HepG2 (cell line): ENCODE measurements around the gene AK2. TPM values are rescaled to one million over a fixed set of nuclear protein-coding genes. Genes with fewer than 3 reads are reported as not detected.

ENCODE experiments used
- ATAC-seq: fragments of 200-7000 bp; cut with Tn5 transposase; 3 replicates; pipeline ENCODE4 v1.9.1; 2020; ENCODE audit warnings: mild to moderate bottlenecking, moderate library complexity
- BruUV-seq: library from RNA; stranded (reverse); fragments of 400-500 nt; replicated peaks from 2 replicates; lab custom pipeline; 2021; lab: Mats Ljungman, UMichigan
- CTCF ChIA-PET: fragments of 300-600 bp; formaldehyde crosslinking; extraction: SDS; loops from one replicate; lab custom pipeline; 2021; ENCODE audit warnings: low total read pairs, inconsistent platforms, low intra/inter-chr PET ratio; lab: Yijun Ruan, JAX
- POLR2A ChIA-PET: fragments of 350-600 bp; sonication (Branson Sonifier 250); formaldehyde crosslinking; loops from one replicate; lab custom pipeline; 2020; ENCODE audit warnings: antibody characterized with exemption, inconsistent platforms; lab: Yijun Ruan, JAX
- DNase-seq: peaks from one replicate; pipeline ENCODE4 v3.0.0-alpha.2; 2015; ENCODE audit warnings: low spot score
- FAIRE-seq: peaks from 3 replicates; lab custom pipeline; 2011; peaks lifted over from hg19 to GRCh38; lab: Jason Lieb, UNC
- H2AFZ ChIP-seq: one replicate; pipeline ENCODE4 v1.6.1; 2011; ENCODE audit warnings: low read length, inconsistent platforms
- H3K27ac ChIP-seq: fragments of 300-600 bp; 3 replicates; pipeline ENCODE4 v1.8.0; 2011; ENCODE audit warnings: mixed run types, mild to moderate bottlenecking, mixed read lengths, low read length, inconsistent platforms; ENCODE audit not compliant: insufficient read depth; ENCODE audit errors: extremely low read length
- H3K27me3 ChIP-seq, 2 experiments: fragments of 200-600 bp in 1 of 2; 2 replicates in 1 of 2; 3 replicates in 1 of 2; pipeline versions ENCODE4 v1.6.0 to v1.8.0; 2011; ENCODE audit warnings: low read length in 2 of 2, mild to moderate bottlenecking in 2 of 2, moderate library complexity in 2 of 2, inconsistent platforms in 1 of 2; ENCODE audit not compliant: insufficient read depth in 2 of 2, control insufficient read depth in 1 of 2
- H3K36me3 ChIP-seq, 2 experiments: fragments of 200-600 bp in 1 of 2; replicated peaks in 1 of 2; 2 replicates in 1 of 2; 3 replicates in 1 of 2; pipeline versions ENCODE4 v1.5.1 to v1.8.0; 2011; ENCODE audit warnings: low read length in 2 of 2, inconsistent platforms in 1 of 2; ENCODE audit not compliant: insufficient read depth in 2 of 2, control insufficient read depth in 1 of 2
- H3K4me1 ChIP-seq: 2 replicates; pipeline ENCODE4 v1.5.1; 2012; ENCODE audit warnings: low read length, inconsistent platforms; ENCODE audit not compliant: insufficient read depth
- H3K4me2 ChIP-seq: 2 replicates; pipeline ENCODE4 v1.6.0; 2011; ENCODE audit warnings: low read depth, low read length, inconsistent platforms
- H3K4me3 ChIP-seq, 3 experiments: fragments of 200-600 bp in 1 of 3; sonication (generic), shearing (Covaris generic) in 1 of 3; replicated peaks in 1 of 3; 2 replicates each; pipeline ENCODE4 v1.5.1; 2011 to 2016; ENCODE audit warnings: low read length in 3 of 3, inconsistent platforms in 2 of 3, low read depth in 2 of 3, mild to moderate bottlenecking in 2 of 3, control low read depth in 1 of 3, mixed read lengths in 1 of 3; ENCODE audit not compliant: insufficient read depth in 1 of 3
- H3K79me2 ChIP-seq: one replicate; pipeline ENCODE4 v1.6.1; 2011; ENCODE audit warnings: low read length, inconsistent platforms; ENCODE audit not compliant: insufficient read depth
- H3K9ac ChIP-seq: 2 replicates; pipeline ENCODE4 v1.6.0; 2011; ENCODE audit warnings: mild to moderate bottlenecking, low read depth, low read length, inconsistent platforms; ENCODE audit not compliant: insufficient read depth
- H3K9me3 ChIP-seq: 2 replicates; pipeline ENCODE4 v1.5.1; 2012; ENCODE audit warnings: mild to moderate bottlenecking, low read length
- H4K20me1 ChIP-seq: 2 replicates; pipeline ENCODE4 v1.6.0; 2011; ENCODE audit warnings: inconsistent platforms, mild to moderate bottlenecking, low read length, moderate library complexity; ENCODE audit not compliant: insufficient read depth
- BRF2 ChIP-seq: sonication (generic); formaldehyde crosslinking; IDR thresholded peaks from 2 replicates; pipeline ENCODE4 v1.8.1; 2022; ENCODE audit warnings: mild to moderate bottlenecking, missing genetic modification reagents
- EHMT2 ChIP-seq: fragments of 200-600 bp; sonication (generic); IDR thresholded peaks from 2 replicates; pipeline ENCODE4 v1.7.0; 2017; ENCODE audit warnings: antibody characterized with exemption, low read depth, low read length, borderline replicate concordance
- GABPB1 ChIP-seq: IDR thresholded peaks from 2 replicates; pipeline ENCODE4 v1.6.1; 2016; ENCODE audit warnings: mild to moderate bottlenecking, missing genetic modification reagents, moderate library complexity, missing compliant biosample characterization
- HNF4G ChIP-seq, 2 experiments: sonication (generic) in 1 of 2; formaldehyde crosslinking in 1 of 2; IDR thresholded peaks; 2 replicates each; pipeline versions ENCODE4 v1.4.0 to v1.6.1; 2011 to 2020; ENCODE audit warnings: borderline replicate concordance in 2 of 2, low read depth in 2 of 2, mild to moderate bottlenecking in 2 of 2, low read length in 1 of 2, missing genetic modification reagents in 1 of 2, moderate library complexity in 1 of 2
- KDM6A ChIP-seq: IDR thresholded peaks from 2 replicates; pipeline ENCODE4 v1.6.1; 2016; ENCODE audit warnings: low read depth
- NFYC ChIP-seq: IDR thresholded peaks from 2 replicates; pipeline ENCODE4 v1.6.1; 2016; ENCODE audit warnings: missing genetic modification reagents, missing compliant biosample characterization
- PAXIP1 ChIP-seq: sonication (generic); formaldehyde crosslinking; conservative IDR thresholded peaks from 2 replicates; pipeline ENCODE4 v1.4.0; 2020; ENCODE audit warnings: mild to moderate bottlenecking, missing genetic modification reagents, moderate library complexity
- POLR2AphosphoS2 ChIP-seq: IDR thresholded peaks from 2 replicates; pipeline ENCODE4 v1.6.1; 2011; ENCODE audit warnings: low read depth, low read length, improper control_type of control experiment
- ZNF12 ChIP-seq: sonication (generic); formaldehyde crosslinking; IDR thresholded peaks from 2 replicates; pipeline ENCODE4 v1.5.0; 2020; ENCODE audit warnings: missing genetic modification reagents
- ZNF614 ChIP-seq: IDR thresholded peaks from 2 replicates; pipeline ENCODE4 v1.6.1; 2018; ENCODE audit warnings: missing biosample characterization, missing genetic modification reagents, inconsistent platforms, borderline replicate concordance
- ZNF644 ChIP-seq: IDR thresholded peaks from 2 replicates; pipeline ENCODE4 v1.6.1; 2016; ENCODE audit warnings: low read depth
- ZNF768 ChIP-seq: sonication (generic); formaldehyde crosslinking; IDR thresholded peaks from 2 replicates; pipeline ENCODE4 v1.4.0; 2020; ENCODE audit warnings: missing genetic modification reagents
- WGBS: methylation state at CpG from one replicate; pipeline ENCODE4 v1.1.6; 2017; ENCODE audit warnings: low lambda C conversion rate; 5-methylcytosine and 5-hydroxymethylcytosine counted together
- in situ Hi-C: cut with HindIII; loops from 2 replicates; pipeline ENCODE4 v1.10.0; 2017; ENCODE audit warnings: low pct_unique_long_range_greater_than_20kb; ENCODE audit not compliant: extremely low pct_ligation_motif_present
- intact Hi-C: fragments of 100-400 bp; cut with micrococcal nuclease; formaldehyde crosslinking; loops from one replicate; pipeline ENCODE4 v1.10.0; 2022; ENCODE audit not compliant: unreplicated experiment
- polyA plus RNA-seq, 8 experiments: library from polyadenylated mRNA; depleted of rRNA in 3 of 8; stranded (reverse) in 7 of 8; unstranded in 1 of 8; fragments of >200 nt; fragmentation: Illumina TruSeq in 4 of 8; extraction: Trizol in 4 of 8; gene quantifications; 2 replicates each; pipeline versions ENCODE4 v1.2.1 to v1.2.3, GENCODE V29; 2011 to 2016; ENCODE audit warnings: low read depth in 4 of 8, missing spikeins in 1 of 8, mixed read lengths in 1 of 8; ENCODE audit not compliant: insufficient read depth in 1 of 8
- total RNA-seq, 5 experiments: library from RNA; depleted of rRNA; stranded (reverse); fragments of >200 nt; fragmentation: Illumina TruSeq; extraction: Trizol; gene quantifications; 2 replicates each; pipeline ENCODE4 v1.2.3, GENCODE V29; 2016; ENCODE audit warnings: low read depth in 1 of 5
- TF ChIP-seq, protein P1 (sequence below): sonication (generic); formaldehyde crosslinking; IDR thresholded peaks from 2 replicates; pipeline ENCODE4 v1.5.1; 2020; ENCODE audit warnings: mild to moderate bottlenecking, moderate library complexity, missing genetic modification reagents

AK2 gene
- total and polyA plus RNA-seq, 2 of the 13 experiments (the other 11 are each of a cell fraction or from before 2014, with no cell fraction given): 170 to 188 TPM

- no peaks in the 10 kb centered on the region for H3K36me3 ChIP-seq
- BruUV-seq: no TSS peak
- intact Hi-C loops: no loop called here
- in situ Hi-C loops: no loop called here
- H3K4me2 ChIP-seq: peak overlapping the region; percentile 11; the same call in 1 of the 2 replicates
- 45% methylated on average over 8 of the region's 8 CpGs for WGBS
- no peak overlapping the region for H2AFZ ChIP-seq
- no peak for DNase-seq
- ChIA-PET CTCF (no interaction called here), POLR2A (interaction anchor here (0.8 kb wide), 1 partner anchor 16 kb away, joined by 3 read pairs; no protein-coding TSS in a partner anchor)
- FAIRE-seq: no peak
- no peak overlapping the region for H3K27ac ChIP-seq
- H3K9me3 ChIP-seq: no peaks in the 10 kb centered on the region
- peaks cover 92% of the 10 kb centered on the region for H3K4me1 ChIP-seq
- H3K79me2 ChIP-seq: no peaks in the 10 kb centered on the region
- ATAC-seq: peak; percentile 25; the same call in 1 of the 3 replicates
- no peaks in the 10 kb centered on the region for H4K20me1 ChIP-seq
- H3K27me3 ChIP-seq: no peaks in the 10 kb centered on the region
- H3K4me3 ChIP-seq: no peak overlapping the region
- no peak overlapping the region for H3K9ac ChIP-seq
- no peak for TF ChIP-seq BRF2
- TF ChIP-seq EHMT2: no peak
- TF ChIP-seq NFYC (CRISPR knock-in tag): no peak
- peak; percentile 60 for TF ChIP-seq PAXIP1
- TF ChIP-seq HNF4G (IDR thresholded peaks at IDR 0.05; ENCODE audit: borderline replicate concordance, low read depth, low read length): peak; percentile 56; the same call in 1 of the 2 replicates
- peak; percentile 22; the same call in 1 of the 2 replicates for TF ChIP-seq HNF4G (CRISPR knock-in tag; IDR thresholded peaks at IDR 0.05; ENCODE audit: borderline replicate concordance, low read depth)
- no peak for TF ChIP-seq POLR2AphosphoS2
- TF ChIP-seq ZNF614 (CRISPR knock-in tag): 0 out of 2 replicates have a peak, but pooled peaks have one; percentile 29
- TF ChIP-seq ZNF12 (CRISPR knock-in tag): no peak
- TF ChIP-seq ZNF644: peak; percentile 89
- peak; percentile 18; the same call in 1 of the 2 replicates for TF ChIP-seq GABPB1 (CRISPR knock-in tag)
- 0 out of 2 replicates have a peak, but pooled peaks have one; percentile 23 for TF ChIP-seq KDM6A (CRISPR knock-in tag)
- TF ChIP-seq ZNF768 (CRISPR knock-in tag): no peak
- TF ChIP-seq, protein P1, sequence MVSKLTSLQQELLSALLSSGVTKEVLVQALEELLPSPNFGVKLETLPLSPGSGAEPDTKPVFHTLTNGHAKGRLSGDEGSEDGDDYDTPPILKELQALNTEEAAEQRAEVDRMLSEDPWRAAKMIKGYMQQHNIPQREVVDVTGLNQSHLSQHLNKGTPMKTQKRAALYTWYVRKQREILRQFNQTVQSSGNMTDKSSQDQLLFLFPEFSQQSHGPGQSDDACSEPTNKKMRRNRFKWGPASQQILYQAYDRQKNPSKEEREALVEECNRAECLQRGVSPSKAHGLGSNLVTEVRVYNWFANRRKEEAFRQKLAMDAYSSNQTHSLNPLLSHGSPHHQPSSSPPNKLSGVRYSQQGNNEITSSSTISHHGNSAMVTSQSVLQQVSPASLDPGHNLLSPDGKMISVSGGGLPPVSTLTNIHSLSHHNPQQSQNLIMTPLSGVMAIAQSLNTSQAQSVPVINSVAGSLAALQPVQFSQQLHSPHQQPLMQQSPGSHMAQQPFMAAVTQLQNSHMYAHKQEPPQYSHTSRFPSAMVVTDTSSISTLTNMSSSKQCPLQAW: no peak
These were observed 6.8 kb upstream of the AK2 start for GRCh38 chr1:33043267-33044092.
